Gastroesophageal sphincter (tissue), 4 donors: Measurements from ENCODE around the gene ALK. TPM values are rescaled to one million over a fixed set of nuclear protein-coding genes. Genes with fewer than 3 reads are reported as not detected.

Experiments
- ATAC-seq: fragments of 150-250 bp; one replicate; pipeline ENCODE4 v1.9.1; 2016; ENCODE audit warnings: mild to moderate bottlenecking, moderate library complexity
- H3K27ac ChIP-seq, 4 donors: fragments of 200-600 bp; sonication (generic) in 3 of 4; 1 replicate in 3 of 4; 2 replicates in 1 of 4; pipeline ENCODE4 v1.5.1; 2016 to 2019
- H3K27me3 ChIP-seq: fragments of 200-600 bp; sonication (generic); one replicate; pipeline ENCODE4 v1.5.1; 2019
- H3K36me3 ChIP-seq, 2 donors: fragments of 200-600 bp; sonication (generic); one replicate each; pipeline ENCODE4 v1.5.1; 2019; ENCODE audit warnings: control low read depth in 1 of 2
- H3K4me1 ChIP-seq, 3 donors: fragments of 200-600 bp; sonication (generic); 1 replicate in 2 of 3; 2 replicates in 1 of 3; pipeline ENCODE4 v1.5.1; 2016 to 2019; ENCODE audit warnings: control low read depth in 2 of 3
- H3K4me3 ChIP-seq, 2 donors: fragments of 200-600 bp; sonication (generic); one replicate each; pipeline ENCODE4 v1.5.1; 2019; ENCODE audit warnings: mild to moderate bottlenecking in 1 of 2, moderate library complexity in 1 of 2
- H3K9me3 ChIP-seq, 3 donors: fragments of 200-600 bp; sonication (generic); one replicate each; pipeline ENCODE4 v1.5.1; 2017 to 2019; ENCODE audit warnings: control low read depth in 2 of 3
- EP300 ChIP-seq: sonication (generic); formaldehyde crosslinking; IDR thresholded peaks from one replicate; pipeline ENCODE4 v1.6.1; 2017; ENCODE audit warnings: antibody characterized with exemption, mild to moderate bottlenecking
- POLR2A ChIP-seq, 2 donors: fragments of 450-650 bp; IDR thresholded peaks; one replicate each; pipeline ENCODE4 v1.6.1; 2017; ENCODE audit warnings: antibody characterized with exemption in 2 of 2, mild to moderate bottlenecking in 2 of 2, moderate library complexity in 1 of 2
- POLR2AphosphoS5 ChIP-seq: sonication (generic); formaldehyde crosslinking; IDR thresholded peaks from one replicate; pipeline ENCODE4 v1.6.1; 2017; ENCODE audit warnings: antibody characterized with exemption
- WGBS, 2 donors: methylation state at CpG; one replicate each; pipeline ENCODE4 v1.1.5; 2018; ENCODE audit warnings: low coverage in 1 of 2; 5-methylcytosine and 5-hydroxymethylcytosine counted together
- total RNA-seq, 4 donors: library from RNA; depleted of rRNA; stranded (reverse); fragments of >200 nt; gene quantifications; one replicate each; pipeline ENCODE4 v1.1.0, GENCODE V29; 2016
- TF ChIP-seq, protein P1 (sequence below), 4 experiments: fragments of 200-600 bp in 2 of 4; fragments of 450-650 bp in 2 of 4; sonication (generic) in 1 of 4; IDR thresholded peaks; one replicate each; pipeline ENCODE4 v1.5.1; 2017 to 2019; ENCODE audit warnings: antibody characterized with exemption in 4 of 4, mild to moderate bottlenecking in 2 of 4, moderate library complexity in 2 of 4

The ALK gene
- total RNA-seq, 4 donors from 2014 or later: 0.94 to 1.6 (median 1.1) TPM

DNA sequence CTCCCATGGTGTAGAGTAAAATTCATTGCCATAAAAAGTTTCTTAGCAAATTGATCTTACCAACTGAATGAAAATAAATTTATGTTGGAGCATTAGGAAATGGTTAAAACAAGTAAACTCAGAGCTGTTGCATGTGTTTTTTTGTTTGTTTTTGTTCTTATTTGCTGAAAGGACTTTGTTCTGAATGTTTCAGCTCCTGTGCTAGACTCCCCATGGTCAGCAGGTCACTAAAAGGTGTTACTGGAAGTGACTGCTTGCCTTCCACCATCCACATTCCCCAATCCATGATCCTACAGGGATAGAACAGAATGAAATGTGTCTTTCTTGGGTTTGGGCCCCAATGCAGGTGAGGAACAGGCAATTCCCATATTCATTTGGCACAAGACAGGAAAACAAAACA, 101.8 kb downstream of the ALK start:
- Histone ChIP-seq H3K27me3 (no peaks in the 10 kb centered on the region), H3K9me3 (no peaks in the 10 kb centered on the region), H3K4me3 (no peak overlapping the region), H3K4me1 (peaks cover 2 to 41% (median 4%) of the 10 kb centered on the region in 3 donors), H3K36me3 (no peaks in the 10 kb centered on the region), H3K27ac (peak overlapping the region; percentile 69 to 87 (median 84))
- no peak for ATAC-seq
- TF ChIP-seq POLR2A (IDR thresholded peaks at IDR 0.05) (no peak), POLR2AphosphoS5 (no peak)
- TF ChIP-seq, protein P1, sequence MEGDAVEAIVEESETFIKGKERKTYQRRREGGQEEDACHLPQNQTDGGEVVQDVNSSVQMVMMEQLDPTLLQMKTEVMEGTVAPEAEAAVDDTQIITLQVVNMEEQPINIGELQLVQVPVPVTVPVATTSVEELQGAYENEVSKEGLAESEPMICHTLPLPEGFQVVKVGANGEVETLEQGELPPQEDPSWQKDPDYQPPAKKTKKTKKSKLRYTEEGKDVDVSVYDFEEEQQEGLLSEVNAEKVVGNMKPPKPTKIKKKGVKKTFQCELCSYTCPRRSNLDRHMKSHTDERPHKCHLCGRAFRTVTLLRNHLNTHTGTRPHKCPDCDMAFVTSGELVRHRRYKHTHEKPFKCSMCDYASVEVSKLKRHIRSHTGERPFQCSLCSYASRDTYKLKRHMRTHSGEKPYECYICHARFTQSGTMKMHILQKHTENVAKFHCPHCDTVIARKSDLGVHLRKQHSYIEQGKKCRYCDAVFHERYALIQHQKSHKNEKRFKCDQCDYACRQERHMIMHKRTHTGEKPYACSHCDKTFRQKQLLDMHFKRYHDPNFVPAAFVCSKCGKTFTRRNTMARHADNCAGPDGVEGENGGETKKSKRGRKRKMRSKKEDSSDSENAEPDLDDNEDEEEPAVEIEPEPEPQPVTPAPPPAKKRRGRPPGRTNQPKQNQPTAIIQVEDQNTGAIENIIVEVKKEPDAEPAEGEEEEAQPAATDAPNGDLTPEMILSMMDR (IDR thresholded peaks at IDR 0.05): no peak

DNA sequence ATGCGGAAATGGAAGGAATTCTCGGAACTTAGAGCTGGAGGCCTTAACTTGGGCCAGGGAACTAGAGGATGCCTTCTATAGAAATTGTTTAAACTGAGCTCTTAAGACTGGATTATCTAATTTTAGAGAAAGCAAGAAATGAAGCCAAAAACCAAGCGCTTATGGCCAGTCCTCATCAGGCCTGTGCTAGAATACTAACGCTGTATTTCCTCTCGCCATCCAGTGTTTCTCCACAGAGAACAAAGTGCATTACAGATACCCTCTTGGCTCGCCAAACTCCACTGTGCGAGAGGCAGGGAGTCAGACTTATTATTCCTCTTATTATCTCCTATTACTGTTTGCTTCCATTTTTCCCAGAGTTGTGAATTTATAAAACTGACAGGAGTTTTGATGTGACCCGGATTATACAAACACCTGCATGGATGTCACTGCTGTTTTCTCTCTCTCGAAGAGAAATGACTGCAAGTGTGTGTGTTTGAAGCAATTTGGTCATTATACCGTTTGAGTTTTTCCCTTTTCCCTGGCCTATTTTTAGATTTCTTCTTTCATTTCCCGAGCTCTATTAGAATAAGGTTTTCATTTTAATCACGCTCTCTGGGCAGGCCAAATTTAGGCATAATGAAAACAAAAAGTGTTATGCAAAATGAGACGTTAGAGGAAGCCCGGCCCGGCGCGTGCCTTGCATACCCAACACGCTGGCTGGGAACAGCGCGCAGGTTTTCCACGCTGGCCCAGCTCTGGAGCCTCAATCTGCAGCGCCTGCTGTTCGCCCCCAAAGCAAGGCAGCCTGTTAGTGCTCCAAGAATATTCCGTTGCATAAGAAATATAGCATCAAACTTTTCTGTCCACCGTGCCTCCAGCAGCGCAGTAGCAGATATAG, 103.3 kb downstream of the ALK start:
- H3K36me3 ChIP-seq: no peaks in the 10 kb centered on the region
- H3K27me3 ChIP-seq: no peaks in the 10 kb centered on the region
- peak overlapping the region in 1 of 2 donors; percentile 19 for H3K4me3 ChIP-seq
- TF ChIP-seq EP300: no peak
- peak; percentile 49 for TF ChIP-seq POLR2AphosphoS5
- peak overlapping the region; percentile 82 to 87 (median 86) for H3K27ac ChIP-seq
- 7 to 31% methylated on average over 9 to 26 of the region's 26 CpGs for WGBS, 2 donors
- peaks cover 2 to 41% (median 4%) of the 10 kb centered on the region in 3 donors for H3K4me1 ChIP-seq
- peak; percentile 84 for ATAC-seq
- no peaks in the 10 kb centered on the region for H3K9me3 ChIP-seq

DNA sequence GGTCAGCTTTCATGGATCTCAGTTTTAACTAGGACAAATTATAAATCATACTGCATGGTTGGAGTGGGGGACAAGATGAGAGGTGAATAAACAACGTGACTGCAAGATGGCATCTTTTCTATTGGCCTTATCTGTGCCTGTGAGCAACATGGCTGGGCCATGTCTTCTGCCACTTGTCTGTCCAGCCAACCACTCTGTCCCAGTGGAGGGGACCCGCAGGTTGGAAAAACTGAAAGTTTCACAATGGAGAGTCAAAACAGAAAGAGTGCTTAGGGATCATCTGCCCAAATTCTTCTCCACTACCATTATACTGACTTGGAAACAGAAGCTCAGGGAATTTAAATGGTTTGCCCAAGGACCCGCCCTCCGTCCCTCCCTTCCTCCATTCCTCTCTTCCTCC, 104.1 kb downstream of the ALK start:
- Histone ChIP-seq H3K9me3 (no peaks in the 10 kb centered on the region), H3K27ac (peak overlapping the region; percentile 82 to 87 (median 86)), H3K4me3 (no peak overlapping the region), H3K27me3 (no peaks in the 10 kb centered on the region), H3K4me1 (peaks cover 2 to 41% (median 4%) of the 10 kb centered on the region in 3 donors), H3K36me3 (no peaks in the 10 kb centered on the region)
- 44 to 56% methylated on average over 2 to 4 of the region's 4 CpGs for WGBS, 2 donors
- TF ChIP-seq, protein P1 (IDR thresholded peaks at IDR 0.05): no peak
- TF ChIP-seq POLR2AphosphoS5 (no peak), POLR2A (IDR thresholded peaks at IDR 0.05) (no peak), EP300 (no peak)
- no peak for ATAC-seq

DNA sequence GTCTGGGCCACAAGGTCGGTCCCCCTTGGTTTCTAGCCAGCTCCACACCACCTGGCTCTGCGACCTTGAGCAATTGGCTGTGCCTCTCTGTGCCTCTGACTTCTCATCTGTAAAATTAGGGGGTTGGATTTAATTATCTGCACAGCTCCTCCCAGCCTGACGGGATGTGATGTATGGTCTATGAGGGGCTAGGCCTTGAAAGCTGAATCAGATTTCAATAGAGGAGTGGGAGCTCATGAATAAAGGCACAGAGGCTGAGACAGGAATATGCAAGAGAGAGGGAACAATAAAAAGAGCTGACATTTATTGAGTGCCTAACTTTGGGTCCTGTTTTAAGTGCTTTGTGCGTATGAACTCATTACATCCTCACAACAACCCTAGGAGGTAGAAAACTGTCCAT, 104.7 kb downstream of the ALK start:
- H3K27ac ChIP-seq: peak overlapping the region; percentile 82 to 87 (median 86)
- H3K36me3 ChIP-seq: no peaks in the 10 kb centered on the region
- WGBS, 2 donors: 21 to 86% methylated on average over 1 to 3 of the region's 4 CpGs

DNA sequence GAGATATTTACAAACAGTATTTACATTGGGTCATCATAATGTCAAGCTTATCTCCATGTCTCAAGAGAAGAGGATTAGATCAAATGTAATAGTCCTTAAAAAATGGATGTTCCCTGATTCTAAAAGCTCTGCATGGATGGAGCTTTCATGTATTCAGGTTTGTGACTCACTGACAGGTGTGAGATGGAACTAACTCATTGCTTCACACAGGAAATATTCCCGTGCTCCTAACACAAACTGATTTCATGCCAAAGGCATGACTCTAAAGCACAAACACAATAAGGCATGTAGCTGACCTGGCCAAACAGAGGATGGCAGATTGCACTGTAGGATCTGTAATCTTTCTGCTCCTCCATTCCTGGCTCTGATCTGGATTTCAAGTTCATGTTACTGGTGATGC, 110.0 kb downstream of the ALK start:
- ATAC-seq: no peak
- Histone ChIP-seq H3K4me3 (no peak overlapping the region), H3K27me3 (no peaks in the 10 kb centered on the region), H3K27ac (no peak overlapping the region), H3K9me3 (no peaks in the 10 kb centered on the region), H3K4me1 (peaks cover 0 to 12% (median 0%) of the 10 kb centered on the region in 3 donors), H3K36me3 (no peaks in the 10 kb centered on the region)
- TF ChIP-seq EP300 (no peak), POLR2A (IDR thresholded peaks at IDR 0.05) (no peak), POLR2AphosphoS5 (no peak)
- TF ChIP-seq, protein P1 (IDR thresholded peaks at IDR 0.05): no peak
- WGBS, 2 donors: 17% methylated on average over 1 of the region's 1 CpG; no CpG with 5 or more reads in 1 of the 2 donors

More for the DNA sequence above, 104.7 kb downstream of the ALK start:
- ATAC-seq: no peak
- H3K9me3 ChIP-seq: no peaks in the 10 kb centered on the region
- H3K4me3 ChIP-seq: no peak overlapping the region
- TF ChIP-seq POLR2A (IDR thresholded peaks at IDR 0.05): no peak
- TF ChIP-seq, protein P1 (IDR thresholded peaks at IDR 0.05): no peak
- no peak for TF ChIP-seq POLR2AphosphoS5
- TF ChIP-seq EP300: no peak
- no peaks in the 10 kb centered on the region for H3K27me3 ChIP-seq
- peaks cover 2 to 41% (median 4%) of the 10 kb centered on the region in 3 donors for H3K4me1 ChIP-seq
